SK-N-SH (cell line): ENCODE data around the gene CALHM1.

ENCODE experiments used
- CHD2 ChIP-seq: fragments of 150-350 bp; IDR thresholded peaks from 2 replicates; pipeline ENCODE4 v1.6.1; 2018; ENCODE audit warnings: low read length; ENCODE audit not compliant: partially characterized antibody
- CTCF ChIP-seq: fragments of 200-600 bp; sonication (generic); IDR thresholded peaks from 2 replicates; pipeline ENCODE4 v1.6.1; 2017; ENCODE audit warnings: antibody characterized with exemption, mild to moderate bottlenecking, moderate library complexity
- FOXM1 ChIP-seq: IDR thresholded peaks from 2 replicates; pipeline ENCODE4 v1.4.0; 2012; ENCODE audit warnings: low read depth, mild to moderate bottlenecking
- GABPA ChIP-seq: IDR thresholded peaks from 2 replicates; pipeline ENCODE4 v1.4.0; 2012; ENCODE audit warnings: low read depth, mild to moderate bottlenecking
- JUND ChIP-seq: IDR thresholded peaks from 2 replicates; pipeline ENCODE4 v1.4.0; 2012
- MXI1 ChIP-seq: IDR thresholded peaks from 2 replicates; pipeline ENCODE4 v1.6.1; 2012; ENCODE audit warnings: mild to moderate bottlenecking, low read depth, low read length, improper control_type of control experiment
- NRF1 ChIP-seq: IDR thresholded peaks from 2 replicates; pipeline ENCODE4 v1.6.1; 2012; ENCODE audit warnings: low read depth, mild to moderate bottlenecking, low read length
- POLR2AphosphoS5 ChIP-seq: IDR thresholded peaks from 2 replicates; pipeline ENCODE4 v1.6.1; 2012; ENCODE audit warnings: low read depth, low read length
- RAD21 ChIP-seq: IDR thresholded peaks from 2 replicates; pipeline ENCODE4 v1.6.1; 2012; ENCODE audit warnings: mild to moderate bottlenecking, low read length
- TAF1 ChIP-seq: IDR thresholded peaks from 2 replicates; pipeline ENCODE4 v1.6.1; 2012; ENCODE audit warnings: low read depth, mild to moderate bottlenecking, low read length, moderate library complexity, borderline replicate concordance

- TF ChIP-seq CTCF (no peak), RAD21 (no peak), TAF1 (no peak), GABPA (no peak), NRF1 (no peak), POLR2AphosphoS5 (no peak), FOXM1 (no peak), JUND (no peak), MXI1 (no peak), CHD2 (no peak)
These were observed 13.3 kb downstream of the CALHM1 start for GRCh38 chr10:103445366-103445765.
